Inferior parietal cortex (tissue), 1 donor: ENCODE measurements around the gene RSAD1.
A peak's percentile ranks its signal among the peaks of the same experiment; 100 is the strongest.

Experiments used
- DNase-seq: peaks from one replicate; pipeline ENCODE4 v3.0.0-alpha.2; 2016; ENCODE audit errors: extremely low spot score

Gene RSAD1

GRCh38 chr17:50495217-50495823 is 16.7 kb downstream of the RSAD1 start:
- no peak for DNase-seq

GRCh38 chr17:50495918-50496317 is 17.3 kb downstream of the RSAD1 start:
- DNase-seq: no peak

GRCh38 chr17:50498021-50498874 is 19.6 kb downstream of the RSAD1 start:
- DNase-seq: no peak

- DNase-seq: no peak
These were observed 20.6 kb downstream of the RSAD1 start for GRCh38 chr17:50499270-50499669.

GRCh38 chr17:50499721-50500120 is 21.1 kb downstream of the RSAD1 start:
- DNase-seq: no peak

- DNase-seq: no peak
These were observed 22.4 kb downstream of the RSAD1 start for GRCh38 chr17:50501054-50501453.

GRCh38 chr17:50502301-50502990 is 23.8 kb downstream of the RSAD1 start:
- DNase-seq: no peak

- no peak for DNase-seq
These were observed 27.0 kb downstream of the RSAD1 start for GRCh38 chr17:50505591-50506130.

GRCh38 chr17:50506298-50506697 is 27.6 kb downstream of the RSAD1 start:
- no peak for DNase-seq

- DNase-seq: peak; percentile 53
These were observed 29.4 kb downstream of the RSAD1 start, which contains the start of gene MYCBPAP for GRCh38 chr17:50507871-50508572. MYCBPAP (plus strand) TSS chr17:50508439; CDS start chr17:50508675, 236 bp downstream.

GRCh38 chr17:50508573-50509460 is 30.2 kb downstream of the RSAD1 start:
- no peak for DNase-seq

GRCh38 chr17:50511058-50511457 is 32.4 kb downstream of the RSAD1 start:
- no peak for DNase-seq

- no peak for DNase-seq
These were observed 34.8 kb downstream of the RSAD1 start for GRCh38 chr17:50513495-50513894.

GRCh38 chr17:50514388-50514787 is 35.7 kb downstream of the RSAD1 start:
- no peak for DNase-seq

- no peak for DNase-seq
These were observed 36.5 kb downstream of the RSAD1 start for GRCh38 chr17:50514936-50515702.

GRCh38 chr17:50517011-50517410 is 38.4 kb downstream of the RSAD1 start:
- no peak for DNase-seq

- DNase-seq: no peak
These were observed 39.1 kb downstream of the RSAD1 start for GRCh38 chr17:50517504-50518383.

GRCh38 chr17:50518384-50519023 is 39.8 kb downstream of the RSAD1 start:
- no peak for DNase-seq
